Psoas muscle (tissue), 8 donors: ENCODE measurements around the gene CCNI2. TPM values are rescaled to one million over a fixed set of nuclear protein-coding genes. Genes with fewer than 3 reads are reported as not detected.

Experiments used
- ATAC-seq, 4 donors: fragments of 200-7000 bp; cut with Tn5 transposase; one replicate each; pipeline ENCODE4 v1.9.1; 2020; ENCODE audit warnings: moderate library complexity in 3 of 4, mild to moderate bottlenecking in 2 of 4
- DNase-seq, 2 donors: peaks; one replicate each; pipeline ENCODE4 v3.0.0-alpha.2; 2020
- H3K27ac ChIP-seq: fragments of 200-600 bp; one replicate; pipeline ENCODE4 v1.8.0; 2022
- H3K27me3 ChIP-seq, 3 donors: fragments of 200-600 bp in 1 of 3; one replicate each; pipeline versions ENCODE4 v1.6.1 to v1.8.0; 2013 to 2022; ENCODE audit warnings: low read length in 2 of 3, mild to moderate bottlenecking in 2 of 3, moderate library complexity in 1 of 3; ENCODE audit not compliant: insufficient read depth in 3 of 3
- H3K36me3 ChIP-seq, 2 donors: fragments of 200-600 bp in 1 of 2; one replicate each; pipeline versions ENCODE4 v1.6.1 to v1.8.0; 2013 to 2022; ENCODE audit warnings: low read depth in 1 of 2, mild to moderate bottlenecking in 1 of 2, moderate library complexity in 1 of 2; ENCODE audit not compliant: insufficient read depth in 1 of 2
- H3K4me1 ChIP-seq: fragments of 200-600 bp; one replicate; pipeline ENCODE4 v1.8.0; 2022
- H3K4me3 ChIP-seq: fragments of 200-600 bp; one replicate; pipeline ENCODE4 v1.8.0; 2022; ENCODE audit warnings: mild to moderate bottlenecking
- H3K9me3 ChIP-seq: fragments of 200-600 bp; one replicate; pipeline ENCODE4 v1.8.0; 2022
- CTCF ChIP-seq: fragments of 200-600 bp; IDR thresholded peaks from one replicate; pipeline ENCODE4 v1.8.0; 2022; ENCODE audit warnings: antibody characterized with exemption
- WGBS, 3 donors: extraction: QIAGEN DNeasy Blood & Tissue Kit; methylation state at CpG; one replicate each; pipeline versions ENCODE4 v1.1.6 to v1.1.7; 2013; 5-methylcytosine and 5-hydroxymethylcytosine counted together
- intact Hi-C, 2 donors: fragments of 100-400 bp; cut with DNase I; formaldehyde crosslinking; loops; one replicate each; pipeline versions ENCODE4 v1.11.0 to v1.14.2; 2022
- polyA plus RNA-seq, 3 donors: library from polyadenylated mRNA; stranded (reverse); fragments of 200-250 nt; gene quantifications; one replicate each; pipeline ENCODE4 v1.2.3, GENCODE V29; 2013
- total RNA-seq, 4 donors: library from RNA; stranded (reverse); fragmentation: NEBNext Ultra II Directional in 2 of 4; extraction: Animal tissue kit (Norgen Biotek cat#: 25700) in 2 of 4; gene quantifications; one replicate each; pipeline versions ENCODE4 v1.2.1 to v1.2.4, GENCODE V29; 2021 to 2023
- donor health status: healthy with polysubstance abuse.
- donor health status: DM: no; HTN: no; CAD: no; lungs with moderate emphysema.
- donor health status: Bipolar disorder and iron deficiency.
- donor health status: healthy.
- donor health status: DM: yes; HTN: yes; CAD: no.
- donor health status: DM: no; HTN: no; CAD: no.
- donor health status: DM: no; HTN: no; CAD: no.
- donor health status: DM: yes; HTN: yes; CAD: no.

The CCNI2 gene
- total and polyA plus RNA-seq, 7 donors: not detected

DNA sequence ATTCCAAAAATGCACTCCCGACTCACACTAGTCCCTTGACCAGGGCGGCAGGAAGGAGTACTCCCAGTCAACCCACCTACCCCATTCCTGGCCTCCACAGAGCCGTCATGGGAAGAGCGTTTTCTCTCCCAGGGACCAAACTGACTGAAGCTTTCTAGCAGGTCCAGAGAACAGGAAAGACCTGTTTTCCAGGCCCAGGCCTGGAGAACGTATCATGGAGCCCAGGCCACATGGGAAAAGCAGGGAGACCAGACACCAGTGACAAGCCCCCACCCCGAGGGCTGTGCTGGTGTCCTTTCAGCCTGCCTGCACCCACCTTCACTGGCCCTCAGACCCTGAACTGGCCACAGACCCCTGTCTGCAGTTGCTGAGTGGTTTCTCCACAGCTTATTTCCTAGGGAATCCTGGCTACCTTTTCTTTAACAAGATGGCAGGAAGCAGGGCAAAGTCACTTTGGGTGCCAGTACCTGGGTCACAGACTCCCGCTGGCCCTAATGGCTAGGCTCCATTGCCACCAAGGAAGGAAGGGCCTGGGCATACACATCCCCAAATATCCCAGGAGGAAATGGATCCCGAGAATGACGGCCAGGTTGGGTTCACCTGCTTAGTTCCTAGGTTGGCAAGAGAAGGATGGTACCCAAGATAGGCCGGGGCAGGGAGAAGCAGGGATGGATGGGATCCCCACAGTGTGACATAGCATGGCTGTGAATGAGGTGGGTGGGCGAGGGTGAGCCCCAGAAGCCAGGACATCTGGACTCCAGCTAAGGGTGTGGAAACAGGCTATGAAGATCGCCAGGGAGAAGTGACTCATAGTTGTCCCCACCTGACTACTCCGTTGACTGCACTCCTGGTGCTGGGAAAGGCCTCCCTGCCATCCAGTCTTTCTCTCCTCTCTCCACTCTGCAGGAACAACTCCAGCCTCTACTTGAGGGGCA lies 12.2 kb downstream of the CCNI2 start:
- DNase-seq: no peak
- H3K4me1 ChIP-seq: no peaks in the 10 kb centered on the region
- TF ChIP-seq CTCF: no peak
- peaks cover 0 to 69% of the 10 kb centered on the region in 2 donors for H3K36me3 ChIP-seq
- 91 to 92% (median 91%) methylated on average over 13 of the region's 13 CpGs for WGBS, 3 donors
- no peaks in the 10 kb centered on the region for H3K27me3 ChIP-seq
- no peak overlapping the region for H3K27ac ChIP-seq
- no peak overlapping the region for H3K4me3 ChIP-seq
- intact Hi-C loops: no loop called here
- peak in 1 of 4 donors; percentile 17 for ATAC-seq
- no peaks in the 10 kb centered on the region for H3K9me3 ChIP-seq

- no peak for TF ChIP-seq CTCF
- Histone ChIP-seq H3K4me3 (no peak overlapping the region), H3K36me3 (peaks cover 0 to 75% of the 10 kb centered on the region in 2 donors), H3K4me1 (no peaks in the 10 kb centered on the region), H3K27me3 (no peaks in the 10 kb centered on the region), H3K27ac (no peak overlapping the region), H3K9me3 (no peaks in the 10 kb centered on the region)
- DNase-seq: peak in 1 of 2 donors; percentile 43
- intact Hi-C loops: no loop called here
- no peak for ATAC-seq
- 80 to 91% (median 83%) methylated on average over 12 of the region's 12 CpGs for WGBS, 3 donors
Observed at GRCh38 chr5:132760049-132760420, 12.8 kb downstream of the CCNI2 start.

- no peak for TF ChIP-seq CTCF
- Histone ChIP-seq H3K27me3 (no peaks in the 10 kb centered on the region), H3K4me3 (no peak overlapping the region), H3K27ac (no peak overlapping the region), H3K36me3 (peaks cover 0 to 77% of the 10 kb centered on the region in 2 donors), H3K4me1 (no peaks in the 10 kb centered on the region), H3K9me3 (no peaks in the 10 kb centered on the region)
- ATAC-seq (no peak), DNase-seq (no peak)
- intact Hi-C loops: no loop called here
- 95 to 97% (median 96%) methylated on average over 21 of the region's 21 CpGs for WGBS, 3 donors
Observed at GRCh38 chr5:132760601-132761317, 13.5 kb downstream of the CCNI2 start.

- no peak for DNase-seq
- Histone ChIP-seq H3K4me3 (no peak overlapping the region), H3K4me1 (no peaks in the 10 kb centered on the region), H3K27me3 (no peaks in the 10 kb centered on the region), H3K9me3 (no peaks in the 10 kb centered on the region), H3K36me3 (peaks cover 0 to 77% of the 10 kb centered on the region in 2 donors), H3K27ac (no peak overlapping the region)
- intact Hi-C loops: no loop called here
- WGBS, 3 donors: 91 to 92% (median 91%) methylated on average over 21 to 22 of the region's 22 CpGs
- no peak for ATAC-seq
- no peak for TF ChIP-seq CTCF
Observed at GRCh38 chr5:132761321-132762240, 14.4 kb downstream of the CCNI2 start.
